ENCODE data around the gene KRTAP9-2.

DNA sequence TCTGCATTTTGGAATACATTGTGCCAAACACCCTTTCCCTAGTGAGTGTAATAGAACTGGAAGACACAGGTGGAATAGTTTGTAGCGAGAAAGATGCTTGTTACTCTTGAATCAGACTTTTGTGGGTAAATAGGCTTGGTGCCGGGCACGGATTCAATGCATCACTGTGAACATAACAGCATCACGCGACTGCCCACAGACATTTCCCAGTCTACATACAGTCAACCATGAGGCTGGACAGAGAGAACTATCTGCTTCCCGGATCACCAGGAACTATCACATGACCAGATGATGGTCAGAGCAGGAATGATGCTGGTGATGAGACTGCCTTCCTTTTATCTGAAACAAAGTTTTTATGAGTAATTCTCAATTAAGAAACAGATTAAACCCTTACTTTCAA is 397 bp upstream of the KRTAP9-2 start:
- TF ChIP-seq, protein P1, sequence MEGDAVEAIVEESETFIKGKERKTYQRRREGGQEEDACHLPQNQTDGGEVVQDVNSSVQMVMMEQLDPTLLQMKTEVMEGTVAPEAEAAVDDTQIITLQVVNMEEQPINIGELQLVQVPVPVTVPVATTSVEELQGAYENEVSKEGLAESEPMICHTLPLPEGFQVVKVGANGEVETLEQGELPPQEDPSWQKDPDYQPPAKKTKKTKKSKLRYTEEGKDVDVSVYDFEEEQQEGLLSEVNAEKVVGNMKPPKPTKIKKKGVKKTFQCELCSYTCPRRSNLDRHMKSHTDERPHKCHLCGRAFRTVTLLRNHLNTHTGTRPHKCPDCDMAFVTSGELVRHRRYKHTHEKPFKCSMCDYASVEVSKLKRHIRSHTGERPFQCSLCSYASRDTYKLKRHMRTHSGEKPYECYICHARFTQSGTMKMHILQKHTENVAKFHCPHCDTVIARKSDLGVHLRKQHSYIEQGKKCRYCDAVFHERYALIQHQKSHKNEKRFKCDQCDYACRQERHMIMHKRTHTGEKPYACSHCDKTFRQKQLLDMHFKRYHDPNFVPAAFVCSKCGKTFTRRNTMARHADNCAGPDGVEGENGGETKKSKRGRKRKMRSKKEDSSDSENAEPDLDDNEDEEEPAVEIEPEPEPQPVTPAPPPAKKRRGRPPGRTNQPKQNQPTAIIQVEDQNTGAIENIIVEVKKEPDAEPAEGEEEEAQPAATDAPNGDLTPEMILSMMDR (IDR thresholded peaks at IDR 0.05 in 8 of 11, conservative IDR thresholded peaks at IDR 0.05 in 3 of 11) = no peak
- no peak for TF ChIP-seq POLR2AphosphoS5 (IDR thresholded peaks at IDR 0.05)
